HepG2 (cell line): ENCODE results near the gene CCL19. TPM values are rescaled to one million over a fixed set of nuclear protein-coding genes. Genes with fewer than 3 reads are reported as not detected.

Experiments used
- CCDC6 ChIP-seq: sonication (generic); formaldehyde crosslinking; IDR thresholded peaks from 2 replicates; pipeline ENCODE4 v1.8.1; 2022; ENCODE audit warnings: mild to moderate bottlenecking, missing genetic modification reagents, moderate library complexity
- EEA1 ChIP-seq: sonication (generic); formaldehyde crosslinking; IDR thresholded peaks from 2 replicates; pipeline ENCODE4 v1.5.1; 2020; ENCODE audit warnings: mild to moderate bottlenecking, missing genetic modification reagents, borderline replicate concordance
- HMGXB3 ChIP-seq: sonication (generic); formaldehyde crosslinking; IDR thresholded peaks from 2 replicates; pipeline ENCODE4 v1.4.0; 2020; ENCODE audit warnings: missing genetic modification reagents, borderline replicate concordance
- KLF11 ChIP-seq: IDR thresholded peaks from 2 replicates; pipeline ENCODE4 v1.6.1; 2016; ENCODE audit warnings: missing compliant biosample characterization
- NPAS2 ChIP-seq: sonication (generic); formaldehyde crosslinking; IDR thresholded peaks from 2 replicates; pipeline ENCODE4 v1.8.0; 2022; ENCODE audit warnings: mild to moderate bottlenecking, missing genetic modification reagents, borderline replicate concordance
- RFX1 ChIP-seq: fragments of 450-650 bp; IDR thresholded peaks from 2 replicates; pipeline ENCODE4 v1.6.1; 2017
- SIX4 ChIP-seq: sonication (generic); formaldehyde crosslinking; IDR thresholded peaks from 2 replicates; pipeline ENCODE4 v1.4.0; 2020; ENCODE audit warnings: missing genetic modification reagents
- ZBED4 ChIP-seq: sonication (generic); formaldehyde crosslinking; IDR thresholded peaks from 2 replicates; pipeline ENCODE4 v1.4.0; 2020; ENCODE audit warnings: missing genetic modification reagents, borderline replicate concordance
- ZNF264 ChIP-seq: sonication (generic); formaldehyde crosslinking; IDR thresholded peaks from 2 replicates; pipeline ENCODE4 v1.4.0; 2020; ENCODE audit warnings: missing genetic modification reagents
- ZNF510 ChIP-seq: sonication (generic); formaldehyde crosslinking; IDR thresholded peaks from 2 replicates; pipeline ENCODE4 v1.4.0; 2020; ENCODE audit warnings: low read depth, mild to moderate bottlenecking, missing genetic modification reagents
- ZNF512B ChIP-seq: sonication (generic); formaldehyde crosslinking; IDR thresholded peaks from 2 replicates; pipeline ENCODE4 v1.5.1; 2020; ENCODE audit warnings: missing genetic modification reagents, mild to moderate bottlenecking, borderline replicate concordance
- ZNF614 ChIP-seq: IDR thresholded peaks from 2 replicates; pipeline ENCODE4 v1.6.1; 2018; ENCODE audit warnings: missing biosample characterization, missing genetic modification reagents, inconsistent platforms, borderline replicate concordance
- ZSCAN25 ChIP-seq: sonication (generic); formaldehyde crosslinking; IDR thresholded peaks from 2 replicates; pipeline ENCODE4 v1.8.0; 2022; ENCODE audit warnings: mild to moderate bottlenecking, missing genetic modification reagents
- ZSCAN29 ChIP-seq: sonication (generic); formaldehyde crosslinking; conservative IDR thresholded peaks from 2 replicates; pipeline ENCODE4 v1.4.0; 2020; ENCODE audit warnings: mild to moderate bottlenecking, missing genetic modification reagents
- ZUFSP ChIP-seq: sonication (generic); formaldehyde crosslinking; IDR thresholded peaks from 2 replicates; pipeline ENCODE4 v1.9.0; 2021; ENCODE audit warnings: missing genetic modification reagents, mild to moderate bottlenecking, borderline replicate concordance
- polyA plus RNA-seq, 8 experiments: library from polyadenylated mRNA; depleted of rRNA in 3 of 8; stranded (reverse) in 7 of 8; unstranded in 1 of 8; fragments of >200 nt; fragmentation: Illumina TruSeq in 4 of 8; extraction: Trizol in 4 of 8; gene quantifications; 2 replicates each; pipeline versions ENCODE4 v1.2.1 to v1.2.3, GENCODE V29; 2011 to 2016; ENCODE audit warnings: low read depth in 4 of 8, missing spikeins in 1 of 8, mixed read lengths in 1 of 8; ENCODE audit not compliant: insufficient read depth in 1 of 8
- total RNA-seq, 5 experiments: library from RNA; depleted of rRNA; stranded (reverse); fragments of >200 nt; fragmentation: Illumina TruSeq; extraction: Trizol; gene quantifications; 2 replicates each; pipeline ENCODE4 v1.2.3, GENCODE V29; 2016; ENCODE audit warnings: low read depth in 1 of 5

Gene CCL19
- total and polyA plus RNA-seq, 2 of the 13 experiments (the other 11 are each of a cell fraction or from before 2014, with no cell fraction given): not detected

- no peak for TF ChIP-seq ZNF512B
- no peak for TF ChIP-seq RFX1
- TF ChIP-seq ZNF614 (CRISPR knock-in tag): peak; percentile 37; the same call in 1 of the 2 replicates
- TF ChIP-seq CCDC6 (CRISPR knock-in tag): no peak
- TF ChIP-seq ZSCAN29 (CRISPR knock-in tag): peak; percentile 74; the same call in 1 of the 2 replicates
- TF ChIP-seq SIX4 (CRISPR knock-in tag): no peak
- TF ChIP-seq ZSCAN25 (CRISPR knock-in tag): peak; percentile 20; the same call in 1 of the 2 replicates
- TF ChIP-seq KLF11: no peak
- TF ChIP-seq ZNF264 (CRISPR knock-in tag): no peak
- no peak for TF ChIP-seq ZBED4 (CRISPR knock-in tag)
- no peak for TF ChIP-seq ZNF510
- no peak for TF ChIP-seq EEA1 (CRISPR knock-in tag)
- no peak for TF ChIP-seq NPAS2
- no peak for TF ChIP-seq ZUFSP (CRISPR knock-in tag)
- no peak for TF ChIP-seq HMGXB3
Observed at GRCh38 chr9:34688329-34689115, 2.6 kb downstream of the CCL19 start (continued).
